Transverse colon (tissue), 4 donors: ENCODE results near the gene MYO9A. TPM values are rescaled to one million over a fixed set of nuclear protein-coding genes. Genes with fewer than 3 reads are reported as not detected.

Source experiments
- DNase-seq: peaks from one replicate; pipeline ENCODE4 v3.0.0-alpha.2; 2019
- H3K27ac ChIP-seq, 4 donors: fragments of 200-600 bp; sonication (generic); 2 replicates each; pipeline ENCODE4 v1.5.1; 2016 to 2018; ENCODE audit warnings: inconsistent platforms in 4 of 4
- H3K27me3 ChIP-seq: fragments of 200-600 bp; sonication (generic); 2 replicates; pipeline ENCODE4 v1.5.1; 2017; ENCODE audit warnings: inconsistent platforms
- H3K36me3 ChIP-seq, 4 donors: fragments of 200-600 bp; sonication (generic); 2 replicates each; pipeline ENCODE4 v1.5.1; 2017 to 2019; ENCODE audit warnings: inconsistent platforms in 4 of 4
- H3K4me1 ChIP-seq, 4 donors: fragments of 200-600 bp; sonication (generic); 2 replicates each; pipeline ENCODE4 v1.5.1; 2017 to 2020; ENCODE audit warnings: inconsistent platforms in 4 of 4
- H3K4me3 ChIP-seq, 4 donors: fragments of 200-600 bp; sonication (generic); 1 replicate in 1 of 4; 2 replicates in 3 of 4; pipeline versions ENCODE4 v1.5.1 to v1.6.1; 2017 to 2019; ENCODE audit warnings: inconsistent platforms in 4 of 4
- H3K9me3 ChIP-seq, 2 donors: fragments of 200-600 bp; sonication (generic); 2 replicates each; pipeline ENCODE4 v1.5.1; 2017 to 2019; ENCODE audit warnings: inconsistent platforms in 2 of 2
- EP300 ChIP-seq: sonication (generic); formaldehyde crosslinking; IDR thresholded peaks from one replicate; pipeline ENCODE4 v1.6.1; 2017; ENCODE audit warnings: antibody characterized with exemption, low read depth
- POLR2A ChIP-seq: fragments of 450-650 bp; IDR thresholded peaks from one replicate; pipeline ENCODE4 v1.6.1; 2016; ENCODE audit warnings: antibody characterized with exemption, mild to moderate bottlenecking, moderate library complexity
- POLR2AphosphoS5 ChIP-seq, 3 donors: sonication (generic); formaldehyde crosslinking; IDR thresholded peaks; one replicate each; pipeline ENCODE4 v1.6.1; 2016; ENCODE audit warnings: antibody characterized with exemption in 3 of 3
- WGBS, 2 donors: methylation state at CpG; one replicate each; pipeline ENCODE4 v1.1.5; 2018; ENCODE audit warnings: low coverage in 1 of 2; 5-methylcytosine and 5-hydroxymethylcytosine counted together
- in situ Hi-C, 4 donors: fragments of 200-750 bp; cut with MboI; loops; one replicate each; pipeline versions ENCODE4 v1.15.0 to v1.15.1; 2017; ENCODE audit warnings: low sequenced_read_pairs in 3 of 4, low pct_ligation_motif_present in 1 of 4, low pct_unique_long_range_greater_than_20kb in 1 of 4
- intact Hi-C: fragments of 100-400 bp; cut with DNase I; formaldehyde crosslinking; loops from one replicate; pipeline ENCODE4 v1.15.1; 2023; ENCODE audit warnings: low total_unique reads
- total RNA-seq, 4 donors: library from RNA; depleted of rRNA; stranded (reverse); fragments of >200 nt; gene quantifications; one replicate each; pipeline ENCODE4 v1.1.0, GENCODE V29; 2016
- TF ChIP-seq, protein P1 (sequence below), 5 experiments: fragments of 200-600 bp in 3 of 5; fragments of 450-650 bp in 2 of 5; sonication (generic) in 3 of 5; IDR thresholded peaks; 1 replicate in 2 of 5; 2 replicates in 3 of 5; pipeline ENCODE4 v1.5.1; 2016 to 2017; ENCODE audit warnings: antibody characterized with exemption in 5 of 5, inconsistent platforms in 3 of 5, mild to moderate bottlenecking in 2 of 5, moderate library complexity in 1 of 5

Gene MYO9A
- total RNA-seq, 4 donors from 2014 or later: 52.4 to 103 (median 74.2) TPM

DNA sequence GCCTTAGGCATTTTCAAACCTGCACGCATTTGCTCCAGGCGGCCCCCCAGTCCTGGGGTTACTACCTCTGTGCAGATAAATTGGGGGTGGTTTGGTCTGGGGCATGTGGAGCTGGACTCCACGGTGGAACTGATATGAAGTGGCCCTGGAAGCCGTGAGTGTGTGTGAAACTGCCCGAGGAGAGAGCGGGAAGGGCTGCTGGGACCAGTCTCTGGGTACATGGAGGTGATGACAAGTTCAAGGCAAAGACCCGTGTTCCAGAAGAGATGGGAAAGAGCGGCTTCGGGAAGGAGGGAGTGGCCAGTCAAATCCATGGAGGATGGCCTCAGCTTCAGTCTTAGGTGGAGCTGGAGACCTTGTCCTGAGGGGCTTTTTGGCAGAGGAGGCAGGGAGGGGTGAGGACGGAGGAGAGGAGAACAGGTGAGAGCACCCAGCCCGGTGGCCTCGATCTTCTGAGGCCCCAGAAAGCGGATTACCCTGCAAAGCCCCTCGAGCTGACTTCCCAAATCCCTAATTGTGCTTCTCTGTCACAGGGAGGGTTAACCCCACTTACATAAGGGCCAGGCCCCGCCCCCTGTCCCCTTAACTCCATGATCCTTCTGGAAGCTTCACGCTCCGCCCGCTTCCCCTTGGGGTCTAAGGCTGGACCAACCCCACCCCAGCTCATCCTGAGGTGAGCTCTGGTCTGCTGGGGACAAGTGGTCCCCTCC is 309.5 kb downstream of the MYO9A start:
- intact Hi-C loops: loop anchor here (10.0 kb wide), 1 partner anchor 64 kb away; no protein-coding TSS in a partner anchor
- no peaks in the 10 kb centered on the region for H3K36me3 ChIP-seq
- in situ Hi-C loops: loop anchor here in 2 of 4 donors (10.0 to 25.0 kb wide), 3 partner anchors 354 to 364 kb away; no protein-coding TSS in a partner anchor
- no peak for DNase-seq
- WGBS, 2 donors: 86 to 94% methylated on average over 3 to 17 of the region's 18 CpGs
- no peaks in the 10 kb centered on the region for H3K9me3 ChIP-seq
- H3K27ac ChIP-seq: no peak overlapping the region
- TF ChIP-seq, protein P1, sequence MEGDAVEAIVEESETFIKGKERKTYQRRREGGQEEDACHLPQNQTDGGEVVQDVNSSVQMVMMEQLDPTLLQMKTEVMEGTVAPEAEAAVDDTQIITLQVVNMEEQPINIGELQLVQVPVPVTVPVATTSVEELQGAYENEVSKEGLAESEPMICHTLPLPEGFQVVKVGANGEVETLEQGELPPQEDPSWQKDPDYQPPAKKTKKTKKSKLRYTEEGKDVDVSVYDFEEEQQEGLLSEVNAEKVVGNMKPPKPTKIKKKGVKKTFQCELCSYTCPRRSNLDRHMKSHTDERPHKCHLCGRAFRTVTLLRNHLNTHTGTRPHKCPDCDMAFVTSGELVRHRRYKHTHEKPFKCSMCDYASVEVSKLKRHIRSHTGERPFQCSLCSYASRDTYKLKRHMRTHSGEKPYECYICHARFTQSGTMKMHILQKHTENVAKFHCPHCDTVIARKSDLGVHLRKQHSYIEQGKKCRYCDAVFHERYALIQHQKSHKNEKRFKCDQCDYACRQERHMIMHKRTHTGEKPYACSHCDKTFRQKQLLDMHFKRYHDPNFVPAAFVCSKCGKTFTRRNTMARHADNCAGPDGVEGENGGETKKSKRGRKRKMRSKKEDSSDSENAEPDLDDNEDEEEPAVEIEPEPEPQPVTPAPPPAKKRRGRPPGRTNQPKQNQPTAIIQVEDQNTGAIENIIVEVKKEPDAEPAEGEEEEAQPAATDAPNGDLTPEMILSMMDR (IDR thresholded peaks at IDR 0.05): no peak
- TF ChIP-seq POLR2AphosphoS5 (IDR thresholded peaks at IDR 0.05): no peak
- no peak for TF ChIP-seq EP300
- TF ChIP-seq POLR2A: no peak
- H3K27me3 ChIP-seq: no peaks in the 10 kb centered on the region
- H3K4me1 ChIP-seq: no peaks in the 10 kb centered on the region
- H3K4me3 ChIP-seq: no peak overlapping the region

DNA sequence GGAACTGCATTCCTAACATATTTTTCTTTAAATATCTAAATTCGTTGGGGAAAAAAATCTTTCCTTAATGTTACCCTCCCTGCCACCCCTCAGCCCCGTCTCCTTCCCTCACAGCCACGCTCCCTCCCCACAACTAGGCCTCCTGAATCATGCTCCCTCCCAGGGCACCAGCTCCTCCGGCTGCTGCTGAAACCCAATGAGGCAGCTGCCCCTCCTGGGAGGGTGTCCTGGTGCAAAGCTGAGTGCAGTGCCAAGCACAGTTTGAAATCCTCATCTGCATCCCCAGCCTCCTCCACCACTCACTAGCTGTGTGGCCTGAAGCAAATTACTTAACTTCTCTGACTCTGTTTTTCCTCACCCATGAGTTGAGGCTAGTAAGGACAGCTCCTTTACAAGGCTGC is 310.3 kb downstream of the MYO9A start:
- Histone ChIP-seq H3K36me3 (no peaks in the 10 kb centered on the region), H3K27ac (no peak overlapping the region), H3K4me1 (no peaks in the 10 kb centered on the region), H3K27me3 (no peaks in the 10 kb centered on the region), H3K9me3 (no peaks in the 10 kb centered on the region), H3K4me3 (no peak overlapping the region)
- intact Hi-C loops: loop anchor here (10.0 kb wide), 1 partner anchor 63 kb away; no protein-coding TSS in a partner anchor
- no peak for TF ChIP-seq POLR2A
- TF ChIP-seq EP300: no peak
- TF ChIP-seq, protein P1 (IDR thresholded peaks at IDR 0.05): no peak
- no peak for TF ChIP-seq POLR2AphosphoS5 (IDR thresholded peaks at IDR 0.05)
- 72 to 79% methylated on average over 4 of the region's 4 CpGs for WGBS, 2 donors
- DNase-seq: no peak
- in situ Hi-C loops: loop anchor here in 2 of 4 donors (10.0 to 25.0 kb wide), 3 partner anchors 353 to 363 kb away; no protein-coding TSS in a partner anchor

DNA sequence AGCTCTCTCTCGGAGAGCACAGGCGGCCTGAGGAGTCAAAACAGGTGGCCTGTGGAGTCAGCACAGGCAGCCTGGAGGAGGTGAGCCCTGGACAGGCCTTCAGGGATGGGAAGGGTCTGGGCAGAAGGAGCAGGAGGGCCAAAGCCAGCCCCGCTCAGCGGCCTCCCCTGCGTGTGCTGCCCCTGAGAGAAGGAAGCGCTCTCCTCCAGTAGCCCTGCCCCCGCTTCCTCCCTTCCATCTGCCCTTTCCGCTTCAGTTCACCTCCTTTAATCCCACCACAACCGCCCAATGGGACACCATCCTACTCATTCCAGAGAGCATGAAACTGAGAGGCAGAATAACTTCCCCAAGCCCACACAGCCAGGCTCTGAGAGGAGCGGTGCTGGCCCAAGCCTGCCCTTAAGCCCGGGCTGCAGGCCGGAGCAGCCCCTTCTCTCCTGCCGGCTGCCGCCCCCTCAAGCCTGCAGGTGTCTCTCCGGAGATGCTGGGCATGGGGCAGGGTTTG is 310.8 kb downstream of the MYO9A start:
- intact Hi-C loops (loop anchor here (10.0 kb wide), 1 partner anchor 62 kb away; no protein-coding TSS in a partner anchor), in situ Hi-C loops (loop anchor here in 2 of 4 donors (10.0 to 25.0 kb wide), 3 partner anchors 352 to 362 kb away; no protein-coding TSS in a partner anchor)
- no peaks in the 10 kb centered on the region for H3K9me3 ChIP-seq
- H3K4me3 ChIP-seq: no peak overlapping the region
- no peaks in the 10 kb centered on the region for H3K4me1 ChIP-seq
- WGBS, 2 donors: 89 to 100% methylated on average over 4 to 15 of the region's 15 CpGs
- no peak for DNase-seq
- no peak overlapping the region for H3K27ac ChIP-seq
- no peaks in the 10 kb centered on the region for H3K27me3 ChIP-seq
- no peaks in the 10 kb centered on the region for H3K36me3 ChIP-seq
- TF ChIP-seq POLR2A: no peak
- TF ChIP-seq, protein P1 (IDR thresholded peaks at IDR 0.05): no peak
- no peak for TF ChIP-seq POLR2AphosphoS5 (IDR thresholded peaks at IDR 0.05)
- TF ChIP-seq EP300: no peak

DNA sequence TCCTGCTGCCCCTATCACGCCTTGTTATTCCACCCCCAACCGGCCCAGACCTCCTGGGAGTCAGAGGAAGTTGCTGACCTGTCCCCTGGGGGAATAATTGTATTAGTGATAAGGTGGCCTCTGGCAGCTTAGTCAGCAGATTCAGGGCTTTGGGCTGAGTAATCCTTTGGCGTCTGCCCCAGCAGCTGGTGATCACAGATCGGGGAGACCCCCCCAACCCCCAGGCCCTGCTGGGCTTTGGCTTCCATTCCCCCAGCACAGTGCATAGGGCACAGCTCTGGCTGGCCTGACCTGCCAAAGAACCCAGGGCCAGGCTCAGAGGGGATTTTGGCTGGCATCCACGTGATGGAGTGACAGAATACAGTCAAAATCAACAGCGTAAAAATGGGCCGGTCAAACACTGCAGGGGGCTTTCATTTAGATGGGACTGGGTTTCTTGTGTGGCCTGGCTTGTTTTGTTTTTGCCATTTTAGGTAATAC is 311.5 kb downstream of the MYO9A start:
- intact Hi-C loops: loop anchor here (10.0 kb wide), 1 partner anchor 62 kb away; no protein-coding TSS in a partner anchor
- in situ Hi-C loops: loop anchor here in 2 of 4 donors (10.0 to 25.0 kb wide), 3 partner anchors 352 to 362 kb away; no protein-coding TSS in a partner anchor
- no peak overlapping the region for H3K27ac ChIP-seq
- DNase-seq: no peak
- no peaks in the 10 kb centered on the region for H3K4me1 ChIP-seq
- H3K9me3 ChIP-seq: no peaks in the 10 kb centered on the region
- no peaks in the 10 kb centered on the region for H3K27me3 ChIP-seq
- WGBS, 2 donors: 65% methylated on average over 7 of the region's 7 CpGs; no CpG with 5 or more reads in 1 of the 2 donors
- no peak overlapping the region for H3K4me3 ChIP-seq
- TF ChIP-seq, protein P1 (IDR thresholded peaks at IDR 0.05): no peak
- TF ChIP-seq POLR2AphosphoS5 (IDR thresholded peaks at IDR 0.05): no peak
- TF ChIP-seq EP300: no peak
- no peak for TF ChIP-seq POLR2A
- no peaks in the 10 kb centered on the region for H3K36me3 ChIP-seq
